ENCODE data around the gene PSORS1C1. TPM values are rescaled to one million over a fixed set of nuclear protein-coding genes. Genes with fewer than 3 reads are reported as not detected.

The PSORS1C1 gene
- total and polyA plus RNA-seq, 2 donors (not counting 1 experiment from before 2014, with no cell fraction given): 0.40 to 0.66 TPM

- H3K4me2 ChIP-seq (ENCODE audit: extremely low read depth, insufficient read depth, low read length): no peak overlapping the region
- H3K4me1 ChIP-seq (ENCODE audit: control insufficient read depth, extremely low read depth, insufficient read depth, low read length): peaks cover 7% of the 10 kb centered on the region
- H3K4me3 ChIP-seq (replicated peaks in 1 of 4; ENCODE audit: control extremely low read depth in 1 of 4, insufficient read depth in 1 of 4, low read depth in 3 of 4, low read length in 4 of 4): no peak overlapping the region
- H3K79me2 ChIP-seq (ENCODE audit: control insufficient read depth, insufficient read depth, low read length): no peaks in the 10 kb centered on the region
- H3K27ac ChIP-seq (ENCODE audit: insufficient read depth, low read length): no peak overlapping the region
- H3K9ac ChIP-seq (ENCODE audit: insufficient read depth, low read length): no peak overlapping the region
- no peaks in the 10 kb centered on the region for H3K9me3 ChIP-seq (ENCODE audit: control insufficient read depth, insufficient read depth, low read depth, low read length)
- H4K20me1 ChIP-seq (ENCODE audit: control insufficient read depth, extremely low read depth, insufficient read depth, low read length): no peaks in the 10 kb centered on the region
- no peak for TF ChIP-seq CTCF (conservative IDR thresholded peaks at IDR 0.05 in 1 of 2, IDR thresholded peaks at IDR 0.05 in 1 of 2; ENCODE audit: low read depth in 1 of 2, low read length in 2 of 2)
- TF ChIP-seq EZH2 (IDR thresholded peaks at IDR 0.05; ENCODE audit: low read length, missing control alignments): no peak
- DNase-seq (ENCODE audit: low read depth in 2 of 2): no peak
- H3K27me3 ChIP-seq (ENCODE audit: control insufficient read depth, insufficient read depth, low read length): no peaks in the 10 kb centered on the region
- H3K36me3 ChIP-seq (ENCODE audit: control insufficient read depth, insufficient read depth, low read length): no peaks in the 10 kb centered on the region
- no peak overlapping the region for H2AFZ ChIP-seq (ENCODE audit: low read length)
These were observed 32.7 kb upstream of the PSORS1C1 start for GRCh38 chr6:31081872-31082271.

GRCh38 chr6:31083742-31084354 is 30.8 kb upstream of the PSORS1C1 start:
- no peaks in the 10 kb centered on the region for H3K9me3 ChIP-seq (ENCODE audit: control insufficient read depth, insufficient read depth, low read depth, low read length)
- no peak overlapping the region for H3K9ac ChIP-seq (ENCODE audit: insufficient read depth, low read length)
- peaks cover 12% of the 10 kb centered on the region for H3K4me1 ChIP-seq (ENCODE audit: control insufficient read depth, extremely low read depth, insufficient read depth, low read length)
- no peak overlapping the region for H3K4me2 ChIP-seq (ENCODE audit: extremely low read depth, insufficient read depth, low read length)
- H3K36me3 ChIP-seq (ENCODE audit: control insufficient read depth, insufficient read depth, low read length): no peaks in the 10 kb centered on the region
- TF ChIP-seq EZH2 (IDR thresholded peaks at IDR 0.05; ENCODE audit: low read length, missing control alignments) (no peak), CTCF (conservative IDR thresholded peaks at IDR 0.05 in 1 of 2, IDR thresholded peaks at IDR 0.05 in 1 of 2; ENCODE audit: low read depth in 1 of 2, low read length in 2 of 2) (peak; percentile 22 to 54)
- H2AFZ ChIP-seq (ENCODE audit: low read length): no peak overlapping the region
- peak; percentile 78 for DNase-seq (ENCODE audit: low read depth in 2 of 2)
- no peak overlapping the region for H3K4me3 ChIP-seq (replicated peaks in 1 of 4; ENCODE audit: control extremely low read depth in 1 of 4, insufficient read depth in 1 of 4, low read depth in 3 of 4, low read length in 4 of 4)
- no peaks in the 10 kb centered on the region for H3K79me2 ChIP-seq (ENCODE audit: control insufficient read depth, insufficient read depth, low read length)
- no peak overlapping the region for H3K27ac ChIP-seq (ENCODE audit: insufficient read depth, low read length)
- H3K27me3 ChIP-seq (ENCODE audit: control insufficient read depth, insufficient read depth, low read length): no peaks in the 10 kb centered on the region
- H4K20me1 ChIP-seq (ENCODE audit: control insufficient read depth, extremely low read depth, insufficient read depth, low read length): no peaks in the 10 kb centered on the region

- Histone ChIP-seq H4K20me1 (ENCODE audit: control insufficient read depth, extremely low read depth, insufficient read depth, low read length) (no peaks in the 10 kb centered on the region), H3K36me3 (ENCODE audit: control insufficient read depth, insufficient read depth, low read length) (no peaks in the 10 kb centered on the region), H3K4me1 (ENCODE audit: control insufficient read depth, extremely low read depth, insufficient read depth, low read length) (peaks cover 12% of the 10 kb centered on the region), H3K4me3 (replicated peaks in 1 of 4; ENCODE audit: control extremely low read depth in 1 of 4, insufficient read depth in 1 of 4, low read depth in 3 of 4, low read length in 4 of 4) (no peak overlapping the region), H3K9me3 (ENCODE audit: control insufficient read depth, insufficient read depth, low read depth, low read length) (no peaks in the 10 kb centered on the region), H3K27ac (ENCODE audit: insufficient read depth, low read length) (peak overlapping the region; percentile 35), H3K79me2 (ENCODE audit: control insufficient read depth, insufficient read depth, low read length) (no peaks in the 10 kb centered on the region), H3K27me3 (ENCODE audit: control insufficient read depth, insufficient read depth, low read length) (no peaks in the 10 kb centered on the region), H3K9ac (ENCODE audit: insufficient read depth, low read length) (no peak overlapping the region), H2AFZ (ENCODE audit: low read length) (peak overlapping the region; percentile 13), H3K4me2 (ENCODE audit: extremely low read depth, insufficient read depth, low read length) (peak overlapping the region; percentile 6)
- TF ChIP-seq CTCF (conservative IDR thresholded peaks at IDR 0.05 in 1 of 2, IDR thresholded peaks at IDR 0.05 in 1 of 2; ENCODE audit: low read depth in 1 of 2, low read length in 2 of 2) (no peak), EZH2 (IDR thresholded peaks at IDR 0.05; ENCODE audit: low read length, missing control alignments) (no peak)
- DNase-seq (ENCODE audit: low read depth in 2 of 2): peak; percentile 42 to 90
These were observed 27.7 kb upstream of the PSORS1C1 start for GRCh38 chr6:31086788-31087440.
